ENCODE data around the gene NYAP2.

Gene NYAP2

DNA sequence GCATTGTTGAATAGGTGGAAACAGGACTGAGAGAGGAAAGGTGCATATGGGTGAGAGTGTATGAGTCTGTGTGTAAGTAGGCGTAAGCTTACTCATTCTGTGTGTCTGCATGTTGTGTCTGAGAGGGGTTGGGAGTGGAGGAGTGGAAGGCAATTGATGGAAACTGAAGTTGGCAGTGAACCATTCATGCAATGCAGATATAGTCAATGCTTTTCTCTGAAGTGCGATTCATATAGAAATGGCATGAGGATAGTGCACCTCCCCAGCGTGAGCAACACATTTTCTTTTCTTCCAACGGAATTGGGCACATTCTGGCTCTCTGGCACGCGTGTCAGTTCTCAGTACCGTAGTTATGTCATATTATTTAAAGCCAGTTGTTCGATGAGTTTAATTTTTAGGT, 250.5 kb downstream of the NYAP2 start:
- DNase-seq (ENCODE audit: low spot score): no peak
- Histone ChIP-seq H3K4me3 (no peak overlapping the region), H3K27ac (no peak overlapping the region)
- TF ChIP-seq, protein P1, sequence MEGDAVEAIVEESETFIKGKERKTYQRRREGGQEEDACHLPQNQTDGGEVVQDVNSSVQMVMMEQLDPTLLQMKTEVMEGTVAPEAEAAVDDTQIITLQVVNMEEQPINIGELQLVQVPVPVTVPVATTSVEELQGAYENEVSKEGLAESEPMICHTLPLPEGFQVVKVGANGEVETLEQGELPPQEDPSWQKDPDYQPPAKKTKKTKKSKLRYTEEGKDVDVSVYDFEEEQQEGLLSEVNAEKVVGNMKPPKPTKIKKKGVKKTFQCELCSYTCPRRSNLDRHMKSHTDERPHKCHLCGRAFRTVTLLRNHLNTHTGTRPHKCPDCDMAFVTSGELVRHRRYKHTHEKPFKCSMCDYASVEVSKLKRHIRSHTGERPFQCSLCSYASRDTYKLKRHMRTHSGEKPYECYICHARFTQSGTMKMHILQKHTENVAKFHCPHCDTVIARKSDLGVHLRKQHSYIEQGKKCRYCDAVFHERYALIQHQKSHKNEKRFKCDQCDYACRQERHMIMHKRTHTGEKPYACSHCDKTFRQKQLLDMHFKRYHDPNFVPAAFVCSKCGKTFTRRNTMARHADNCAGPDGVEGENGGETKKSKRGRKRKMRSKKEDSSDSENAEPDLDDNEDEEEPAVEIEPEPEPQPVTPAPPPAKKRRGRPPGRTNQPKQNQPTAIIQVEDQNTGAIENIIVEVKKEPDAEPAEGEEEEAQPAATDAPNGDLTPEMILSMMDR (IDR thresholded peaks at IDR 0.05): no peak

DNA sequence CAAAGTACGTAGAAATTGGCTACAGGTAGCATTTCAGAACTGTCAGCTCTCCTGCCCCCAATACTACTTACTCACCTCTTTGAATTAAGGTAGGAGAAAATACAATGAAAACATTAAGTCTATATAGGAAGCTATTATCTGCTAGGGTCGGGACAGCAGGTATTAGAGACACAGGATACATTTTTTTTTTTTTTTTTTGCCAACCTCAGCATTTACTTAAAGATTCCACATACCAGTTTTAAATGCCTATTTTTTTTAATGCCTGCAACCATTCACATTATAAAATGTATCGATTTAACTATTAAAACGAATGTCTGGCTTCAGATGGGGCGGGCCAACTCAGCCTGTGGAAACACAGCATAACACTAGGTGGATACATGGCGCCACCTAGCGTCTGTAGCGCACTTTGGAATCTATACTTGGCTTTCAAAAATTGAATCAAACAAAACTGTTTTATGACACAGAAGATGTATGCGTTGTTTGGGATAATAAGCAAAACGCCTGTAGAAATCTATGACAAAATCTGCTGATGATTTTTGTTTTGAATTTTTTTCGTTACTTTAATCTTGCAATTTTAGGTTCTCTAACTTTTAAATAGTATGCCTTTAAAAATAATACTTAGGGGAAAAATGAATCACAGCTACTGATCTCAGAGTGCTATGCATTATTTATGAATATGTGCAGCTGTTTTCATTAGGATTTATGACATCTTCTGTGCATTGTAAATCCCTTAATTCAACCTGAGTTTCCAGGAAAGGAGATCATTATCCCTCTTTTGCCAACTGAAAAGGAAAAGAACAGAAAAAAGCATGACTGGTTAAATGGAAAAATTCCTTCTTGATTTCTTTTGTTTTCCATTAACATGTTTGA, 261.0 kb downstream of the NYAP2 start:
- no peak for DNase-seq (ENCODE audit: low spot score)
- no peak overlapping the region for H3K27ac ChIP-seq
- TF ChIP-seq, protein P1 (IDR thresholded peaks at IDR 0.05): peak; percentile 75
- no peak overlapping the region for H3K4me3 ChIP-seq

DNA sequence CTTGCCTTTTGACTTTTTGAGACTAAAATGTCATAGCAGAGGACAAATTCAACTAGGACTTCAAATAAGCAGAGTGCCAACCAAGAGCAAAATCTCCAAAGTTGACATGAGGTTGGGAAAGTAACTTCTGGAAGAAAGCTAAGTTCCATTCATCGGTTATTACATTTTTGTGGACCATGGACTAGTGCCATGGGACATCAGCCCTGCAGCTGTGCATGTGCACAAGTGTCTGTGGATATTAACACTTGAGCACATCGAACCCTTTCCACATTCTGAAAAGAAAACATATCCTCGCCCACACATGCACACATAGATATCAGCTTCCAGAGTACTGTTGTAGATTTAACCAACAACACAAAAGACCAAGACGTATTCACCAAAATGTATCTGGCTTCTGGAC, 262.6 kb downstream of the NYAP2 start:
- H3K4me3 ChIP-seq: no peak overlapping the region
- no peak overlapping the region for H3K27ac ChIP-seq
- DNase-seq (ENCODE audit: low spot score): no peak
- TF ChIP-seq, protein P1 (IDR thresholded peaks at IDR 0.05): no peak

GRCh38 chr2:225667445-225667844, 267.9 kb downstream of the NYAP2 start:
- Histone ChIP-seq H3K27ac (no peak overlapping the region), H3K4me3 (no peak overlapping the region)

GRCh38 chr2:225668606-225669266, 269.2 kb downstream of the NYAP2 start:
- Histone ChIP-seq H3K27ac (no peak overlapping the region), H3K4me3 (no peak overlapping the region)
- TF ChIP-seq, protein P1 (IDR thresholded peaks at IDR 0.05): peak; percentile 42
- DNase-seq (ENCODE audit: low spot score): no peak

More at GRCh38 chr2:225667445-225667844, 267.9 kb downstream of the NYAP2 start:
- DNase-seq (ENCODE audit: low spot score): no peak
- TF ChIP-seq, protein P1 (IDR thresholded peaks at IDR 0.05): no peak

- TF ChIP-seq, protein P1 (IDR thresholded peaks at IDR 0.05): peak; percentile 22
These were observed 270.8 kb downstream of the NYAP2 start for GRCh38 chr2:225670111-225670974.

More at GRCh38 chr2:225670111-225670974, 270.8 kb downstream of the NYAP2 start:
- DNase-seq (ENCODE audit: low spot score): no peak
- Histone ChIP-seq H3K4me3 (no peak overlapping the region), H3K27ac (no peak overlapping the region)
